Measurements from ENCODE around the gene ENOX2.

The ENOX2 gene

GRCh38 chrX:130631011-130631410, 272.0 kb downstream of the ENOX2 start:
- no peak for DNase-seq (ENCODE audit: extremely low read depth, low read depth)

DNA sequence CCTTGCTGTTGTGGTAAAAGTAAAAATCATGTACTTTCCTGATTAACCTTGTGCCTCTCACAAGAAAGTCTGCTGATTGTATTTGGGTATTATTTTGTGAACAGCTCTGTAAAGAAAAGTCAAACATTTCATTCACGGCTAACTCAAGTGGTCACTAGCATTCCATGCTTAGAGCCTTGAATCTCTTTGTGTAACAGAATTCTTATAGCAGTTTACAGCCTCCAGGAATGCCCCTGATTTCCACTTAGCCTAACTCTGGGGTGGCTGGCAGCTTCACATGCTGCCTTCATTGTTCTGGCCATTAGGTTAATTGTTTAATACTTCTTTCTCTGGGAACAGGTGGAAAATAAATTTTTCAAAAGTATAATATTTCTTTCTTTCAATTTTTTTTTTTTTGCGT, 274.5 kb downstream of the ENOX2 start:
- H3K4me3 ChIP-seq (replicated peaks; ENCODE audit: low read depth, low read length), result no peak overlapping the region
- no peak for DNase-seq (ENCODE audit: extremely low read depth, low read depth)
- no peak for TF ChIP-seq CTCF (IDR thresholded peaks at IDR 0.05; ENCODE audit: low read depth, low read length, missing control alignments)

More at GRCh38 chrX:130631011-130631410, 272.0 kb downstream of the ENOX2 start:
- H3K4me3 ChIP-seq (replicated peaks; ENCODE audit: low read depth, low read length), result no peak overlapping the region
- TF ChIP-seq CTCF (IDR thresholded peaks at IDR 0.05; ENCODE audit: low read depth, low read length, missing control alignments), result no peak

- H3K4me3 ChIP-seq (replicated peaks; ENCODE audit: low read depth, low read length), result no peak overlapping the region
- no peak for TF ChIP-seq CTCF (IDR thresholded peaks at IDR 0.05; ENCODE audit: low read depth, low read length, missing control alignments)
- DNase-seq (ENCODE audit: extremely low read depth, low read depth), result no peak
Observed at GRCh38 chrX:130626521-130626920, 276.5 kb downstream of the ENOX2 start.

- no peak for TF ChIP-seq CTCF (IDR thresholded peaks at IDR 0.05; ENCODE audit: low read depth, low read length, missing control alignments)
- DNase-seq (ENCODE audit: extremely low read depth, low read depth), result no peak
- no peak overlapping the region for H3K4me3 ChIP-seq (replicated peaks; ENCODE audit: low read depth, low read length)
Observed at GRCh38 chrX:130625386-130625785, 277.6 kb downstream of the ENOX2 start.

DNA sequence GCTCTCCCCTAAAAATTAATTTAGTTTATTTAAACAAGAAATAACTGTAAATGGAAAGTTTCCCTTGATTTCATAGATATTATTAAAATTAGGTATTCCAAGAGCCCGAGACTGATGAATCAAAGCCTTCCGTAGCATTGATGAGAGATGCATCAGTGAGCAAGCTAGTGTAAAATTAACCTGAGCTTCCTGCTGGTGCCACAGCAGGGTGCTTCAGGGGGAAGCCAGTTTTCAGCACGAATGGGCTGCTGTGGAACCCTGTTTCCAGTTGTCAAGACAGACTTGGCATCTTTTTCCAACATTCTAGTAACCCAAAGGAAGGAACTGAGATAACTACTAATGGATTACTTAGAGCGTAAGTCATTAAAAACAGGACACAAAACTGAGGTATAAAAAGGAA, 279.5 kb downstream of the ENOX2 start:
- H3K4me3 ChIP-seq (replicated peaks; ENCODE audit: low read depth, low read length), result no peak overlapping the region
- no peak for TF ChIP-seq CTCF (IDR thresholded peaks at IDR 0.05; ENCODE audit: low read depth, low read length, missing control alignments)
- DNase-seq (ENCODE audit: extremely low read depth, low read depth), result no peak

DNA sequence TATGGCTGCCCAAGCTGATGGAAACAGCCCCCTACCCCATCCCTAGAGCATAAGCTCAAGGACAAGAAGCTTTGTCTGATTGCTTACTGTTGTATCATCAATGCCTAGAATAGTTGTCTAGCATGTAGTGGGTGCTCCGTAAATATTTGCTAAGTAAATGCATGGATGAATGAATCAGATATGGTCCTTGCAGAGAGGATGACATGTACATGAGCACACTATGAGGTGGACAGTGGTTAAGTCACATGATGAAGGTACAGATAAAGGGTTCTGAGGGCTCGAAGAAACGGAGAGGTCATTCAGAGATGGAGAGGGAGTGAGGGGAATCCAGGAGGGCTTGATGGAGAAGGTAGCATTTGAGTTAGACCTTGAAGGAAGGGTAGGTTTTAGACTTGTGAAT, 287.1 kb downstream of the ENOX2 start:
- TF ChIP-seq CTCF (IDR thresholded peaks at IDR 0.05; ENCODE audit: low read depth, low read length, missing control alignments), result no peak
- H3K4me3 ChIP-seq (replicated peaks; ENCODE audit: low read depth, low read length), result no peak overlapping the region
- DNase-seq (ENCODE audit: extremely low read depth, low read depth), result no peak

DNA sequence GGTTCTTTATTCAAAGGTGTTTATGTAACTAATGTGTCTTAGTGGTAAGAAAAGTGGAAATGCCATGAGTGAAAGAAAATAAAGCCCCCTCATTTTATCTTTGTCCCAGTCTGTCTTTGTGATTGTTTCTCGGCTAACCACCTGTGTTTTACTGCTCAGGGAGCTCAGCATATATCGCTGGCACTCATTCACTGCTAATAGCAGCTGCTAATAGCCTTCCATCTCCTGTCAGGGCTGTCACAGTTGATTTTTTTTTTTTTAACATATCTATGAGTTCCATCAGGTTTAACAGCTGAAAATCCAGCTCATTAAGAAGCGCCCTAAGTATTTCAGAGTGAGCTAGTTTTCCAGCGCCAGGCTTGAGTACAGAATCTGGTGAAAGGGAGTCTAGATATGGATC, 295.6 kb downstream of the ENOX2 start:
- H3K4me3 ChIP-seq (replicated peaks; ENCODE audit: low read depth, low read length), result no peak overlapping the region
- DNase-seq (ENCODE audit: extremely low read depth, low read depth), result no peak
- TF ChIP-seq CTCF (IDR thresholded peaks at IDR 0.05; ENCODE audit: low read depth, low read length, missing control alignments), result no peak

Measured in HFF-Myc (cell line).